HL-60/S4 treated with phorbol 12-myristate 13-acetate at 8.2 ng/mL for 4 days and 3 days (cell line): ENCODE measurements around the gene KLF15.

Experiments used
- in situ Hi-C: fragments of 300-500 bp; cut with MboI; formaldehyde crosslinking; loops from 2 replicates; pipeline ENCODE4 v1.15.0; 2022; ENCODE audit warnings: low sequenced_read_pairs

The KLF15 gene

DNA sequence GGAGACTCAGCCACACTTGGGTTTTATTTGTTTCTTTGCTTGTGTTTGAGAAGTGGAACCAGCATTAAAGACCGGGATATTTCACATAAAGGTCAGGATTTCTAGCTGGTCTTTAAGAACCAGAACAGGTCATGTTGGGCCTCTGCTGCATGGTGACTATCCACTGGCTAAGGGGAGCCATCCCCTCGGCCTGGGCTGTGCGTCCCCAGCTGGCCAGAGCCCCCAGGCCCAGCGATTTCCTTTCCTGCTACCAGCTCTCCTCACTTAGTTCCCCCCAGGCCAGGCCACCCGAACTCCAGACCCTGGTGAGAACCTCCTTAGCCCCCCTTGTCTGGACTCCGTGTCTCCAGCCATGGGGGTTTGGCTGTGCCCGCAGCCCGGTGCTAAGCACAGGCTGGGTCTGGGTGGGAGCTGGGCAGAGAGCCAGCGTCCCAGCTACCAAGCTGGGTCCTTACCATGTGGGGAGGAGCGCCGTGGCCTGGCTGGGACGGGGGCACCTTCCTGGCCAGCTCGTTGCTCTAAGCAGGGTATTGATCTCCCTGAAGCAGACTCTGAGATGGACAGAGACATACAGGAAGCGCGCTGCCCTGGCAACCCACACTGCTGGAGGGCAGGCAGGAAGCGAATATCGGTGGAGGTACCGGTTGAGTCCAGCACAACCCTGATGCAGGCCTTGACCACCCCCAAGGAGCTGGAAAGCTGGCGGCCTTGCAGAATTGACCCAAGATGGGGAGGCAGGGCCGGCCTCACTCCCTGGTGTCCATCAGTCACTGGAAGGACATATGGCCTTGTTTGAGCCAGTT, 49.4 kb downstream of the KLF15 start:
- in situ Hi-C loops: no loop called here

- in situ Hi-C loops: no loop called here
Observed at GRCh38 chr3:126306888-126307482, 50.2 kb downstream of the KLF15 start.

DNA sequence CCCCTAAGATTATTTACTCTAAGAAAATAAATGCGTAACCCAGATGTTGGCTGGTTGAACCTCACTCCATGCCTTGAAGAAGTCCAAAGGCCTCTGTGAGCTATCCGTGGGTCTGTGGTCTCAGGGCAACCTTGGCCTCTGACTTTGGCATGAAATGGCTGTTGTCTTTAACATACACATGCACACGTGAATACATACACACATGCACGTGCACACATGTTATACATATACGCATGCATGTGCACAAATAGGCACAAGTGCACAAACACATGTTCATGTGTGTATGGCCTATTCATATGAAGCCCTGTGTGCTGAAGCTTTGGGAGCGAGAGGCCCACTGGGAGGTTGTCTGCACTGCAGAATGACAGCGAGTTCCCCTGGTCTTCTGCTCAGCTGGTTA, 50.8 kb downstream of the KLF15 start:
- in situ Hi-C loops: no loop called here

DNA sequence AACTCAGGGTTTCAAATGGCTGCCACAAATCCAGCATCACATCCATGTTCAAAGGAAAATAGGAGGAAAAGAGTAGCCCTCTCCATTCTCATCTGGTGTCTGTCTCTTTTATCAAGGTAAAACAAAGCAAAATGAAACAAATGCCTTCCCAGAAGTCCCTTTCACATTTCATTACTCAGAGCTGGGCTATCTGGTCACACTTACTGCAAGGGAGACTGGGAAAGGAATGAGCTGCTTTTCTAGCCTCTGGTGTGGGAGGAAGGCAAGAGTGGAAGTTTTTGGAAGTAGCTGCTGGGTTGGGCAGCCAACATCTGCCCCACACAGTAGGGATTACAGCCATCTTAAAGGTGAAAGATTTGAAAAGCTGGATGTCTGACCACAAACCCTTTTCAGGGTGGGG, 51.8 kb downstream of the KLF15 start:
- in situ Hi-C loops: no loop called here

GRCh38 chr3:126304704-126305103, 52.5 kb downstream of the KLF15 start:
- in situ Hi-C loops: no loop called here

DNA sequence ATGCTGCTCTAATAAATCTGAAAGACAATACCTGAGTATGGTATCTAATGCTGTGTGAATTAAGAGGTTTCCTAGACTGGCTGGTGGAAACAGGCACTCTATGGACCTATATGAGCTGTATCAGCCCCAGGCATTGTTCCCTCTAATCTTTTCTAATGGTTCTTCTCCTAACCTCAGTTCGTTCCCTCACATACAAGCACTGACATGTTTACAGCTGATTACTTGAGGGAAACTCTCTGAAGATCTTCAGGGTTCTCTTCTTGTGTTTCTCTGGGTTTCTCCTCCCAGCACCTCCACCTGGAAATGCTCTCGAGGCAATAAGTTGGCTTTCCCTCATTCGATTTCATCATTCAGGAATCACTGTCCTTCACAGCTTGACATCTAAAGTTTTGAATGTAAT, 52.9 kb downstream of the KLF15 start:
- in situ Hi-C loops: no loop called here

DNA sequence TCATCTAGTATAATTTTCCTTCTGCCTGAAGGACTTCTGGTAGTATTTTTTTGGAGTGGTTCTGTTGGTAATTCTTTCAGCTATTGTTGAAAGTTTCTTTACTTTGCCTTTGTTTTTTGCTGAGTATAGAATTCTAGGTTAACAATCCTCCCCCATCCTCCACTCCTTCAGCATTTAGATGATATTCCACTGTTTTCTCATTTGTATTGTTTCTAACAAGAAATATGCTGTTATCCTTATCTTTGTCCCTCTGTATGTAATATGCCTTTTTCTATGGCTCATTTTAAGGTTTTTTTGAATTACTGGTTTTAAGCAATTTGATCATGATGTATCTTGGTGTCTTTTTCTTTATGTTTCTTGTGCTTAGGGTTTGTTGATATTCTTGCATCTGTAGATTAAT, 53.9 kb downstream of the KLF15 start:
- in situ Hi-C loops: no loop called here

- in situ Hi-C loops: no loop called here
Observed at GRCh38 chr3:126300761-126301481, 56.3 kb downstream of the KLF15 start.

DNA sequence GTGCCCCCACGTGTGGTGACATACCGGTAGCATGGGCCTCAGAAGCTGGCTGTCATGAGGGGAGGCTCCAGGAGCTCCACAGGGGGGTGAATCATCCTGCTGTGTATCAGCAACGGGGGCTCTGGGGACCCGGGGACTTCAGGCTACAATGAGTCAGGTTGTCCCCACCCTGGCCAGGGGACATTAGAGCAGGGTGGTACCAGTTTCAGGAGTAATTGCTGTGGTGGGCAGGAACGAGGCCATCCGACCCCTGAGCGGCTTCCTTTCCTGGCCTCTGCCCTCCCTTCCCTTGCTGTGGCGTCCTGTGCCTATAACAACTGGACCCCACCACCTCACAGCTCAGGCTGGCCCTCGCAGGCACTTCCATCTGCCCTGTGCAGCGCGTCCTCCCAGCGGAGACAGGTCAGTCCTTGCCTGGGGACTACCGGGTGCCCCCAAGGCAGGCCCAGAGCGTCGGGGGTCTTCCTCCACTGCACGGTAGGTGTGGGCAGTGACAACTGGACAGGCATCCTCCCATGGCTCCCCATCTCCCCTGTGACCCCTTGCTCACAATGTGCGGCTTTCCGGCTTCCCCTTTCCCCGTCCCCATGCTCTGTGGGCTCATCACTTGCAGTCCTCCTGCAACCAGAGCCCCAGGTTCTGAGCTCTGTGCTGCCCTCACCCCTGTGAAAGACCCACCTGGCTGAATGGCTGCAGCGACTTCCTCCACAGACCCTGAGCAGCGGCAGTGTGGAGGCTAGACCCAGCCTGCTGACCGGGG, 57.0 kb downstream of the KLF15 start:
- in situ Hi-C loops: no loop called here

GRCh38 chr3:126295407-126295939, 61.7 kb downstream of the KLF15 start:
- in situ Hi-C loops: no loop called here

DNA sequence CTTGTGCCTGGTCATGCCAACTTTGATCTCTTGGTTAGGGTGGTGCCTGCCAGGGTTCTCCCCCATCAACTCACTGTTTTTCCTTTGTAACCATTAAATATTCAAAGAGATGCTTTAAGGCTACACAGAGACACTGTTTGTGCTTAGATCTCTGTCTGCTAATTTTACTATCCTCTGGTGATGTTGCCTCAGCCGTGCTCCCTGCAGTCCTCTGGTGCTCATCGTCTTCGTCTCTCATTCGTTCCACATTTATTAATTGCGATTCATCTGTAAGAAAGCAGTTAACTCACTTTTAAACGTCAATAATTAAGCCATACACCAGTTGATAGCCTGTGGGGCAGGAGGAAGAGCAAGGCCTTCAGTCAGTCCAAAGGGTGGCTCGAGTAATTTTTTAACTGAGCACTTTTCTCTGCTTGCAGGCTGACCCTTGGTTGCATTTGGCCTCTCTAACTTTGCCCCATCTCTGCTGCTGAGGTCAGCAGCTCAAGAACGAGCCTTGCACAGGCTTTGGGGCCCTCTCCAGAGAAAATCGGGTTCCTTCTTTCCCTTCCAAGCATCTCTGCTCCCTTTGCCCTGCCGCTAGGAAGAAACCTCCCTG, 62.9 kb downstream of the KLF15 start:
- in situ Hi-C loops: no loop called here

GRCh38 chr3:126293370-126294082, 63.7 kb downstream of the KLF15 start:
- in situ Hi-C loops: no loop called here
